HG02885 (cell line): Measurements from ENCODE around the gene MRPL20.

ENCODE experiments used
- ATAC-seq: cut with Tn5 transposase; IDR thresholded peaks from one replicate; pipeline ENCODE4 v1.9.1; 2021; ENCODE audit warnings: mild to moderate bottlenecking; ENCODE audit not compliant: unreplicated experiment, poor library complexity

MRPL20 gene

GRCh38 chr1:1352786-1353388 lies 54.2 kb downstream of the MRPL20 start:
- ATAC-seq = no peak
